ENCODE data around the gene LHB. TPM values are rescaled to one million over a fixed set of nuclear protein-coding genes. Genes with fewer than 3 reads are reported as not detected.

The LHB gene
- total and polyA plus RNA-seq, 2 donors (not counting 1 experiment from before 2014, with no cell fraction given) = 1.1 to 4.7 TPM

DNA sequence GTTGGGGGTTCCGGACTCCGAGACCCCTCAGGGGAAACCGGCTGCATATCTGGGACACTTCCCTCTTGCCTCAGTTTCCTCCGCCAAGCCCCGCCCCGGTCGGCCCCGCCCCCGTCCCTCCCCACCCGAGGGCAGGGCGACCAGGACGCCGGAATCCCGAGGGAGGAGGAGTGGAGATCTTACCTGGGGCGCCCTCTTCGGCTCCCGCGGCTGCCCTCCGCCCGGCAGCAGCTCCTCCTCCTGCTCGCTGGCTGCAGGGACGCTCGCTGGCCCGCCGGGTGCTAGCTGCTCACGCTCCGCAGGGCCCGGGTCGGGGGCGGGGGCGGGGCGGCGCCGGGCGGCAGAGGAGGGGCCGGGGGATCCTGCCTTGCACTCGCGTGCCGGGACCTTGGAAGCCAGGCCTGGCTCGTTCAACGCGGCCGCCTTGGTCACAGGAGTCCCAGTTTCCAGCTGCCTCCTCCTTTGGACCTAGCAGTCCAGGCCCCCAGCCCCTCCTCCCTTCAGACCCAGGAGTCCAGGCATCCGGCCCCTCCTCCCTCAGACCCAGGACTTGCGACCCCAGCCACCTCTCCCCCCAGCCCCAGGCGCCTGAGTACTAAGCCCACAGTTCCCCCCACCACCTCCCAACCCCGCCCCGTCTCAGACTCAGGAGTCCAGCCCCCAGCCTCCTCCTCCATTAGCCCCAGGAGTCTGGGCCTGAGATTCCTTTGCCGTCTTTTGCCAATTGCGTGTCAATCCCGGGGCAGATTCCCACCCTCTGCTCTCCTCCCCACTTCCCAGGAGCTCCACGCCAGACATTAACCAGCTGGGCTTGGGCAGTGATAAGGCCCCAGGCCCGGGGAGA, 48.1 kb upstream of the LHB start, which contains the start of gene NTF4:
TSS of gene NTF4 (minus strand) at position 51 of the 844 bp plus-strand sequence. CDS start 2,821 bp downstream, outside the sequence.
- no peak for DNase-seq
- Histone ChIP-seq H3K4me1 (ENCODE audit: control insufficient read depth in 2 of 2, insufficient read depth in 2 of 2, low read length in 2 of 2) (peaks cover 0 to 5% of the 10 kb centered on the region in 2 donors), H4K20me1 (ENCODE audit: control insufficient read depth, insufficient read depth, low read length, poor library complexity, severe bottlenecking) (no peaks in the 10 kb centered on the region), H3K27me3 (replicated peaks in 1 of 4; ENCODE audit: control extremely low read depth in 1 of 4, control insufficient read depth in 3 of 4, insufficient read depth in 4 of 4, low read length in 3 of 4) (peaks cover 0 to 58% (median 23%) of the 10 kb centered on the region in 4 experiments), H3K9ac (ENCODE audit: low read length) (no peak within 1 kb of the TSS), H3K4me2 (replicated peaks; ENCODE audit: low read depth, low read length, poor library complexity, severe bottlenecking) (peak within 1 kb of the TSS; percentile 49), H3K79me2 (ENCODE audit: control insufficient read depth, insufficient read depth, low read length) (no peaks in the 10 kb centered on the region), H3K9me3 (ENCODE audit: control extremely low read depth in 1 of 3, control insufficient read depth in 2 of 3, insufficient read depth in 1 of 3, low read length in 2 of 3) (peaks cover 0 to 10% (median 0%) of the 10 kb centered on the region in 3 donors), H3K36me3 (replicated peaks in 1 of 2; ENCODE audit: control extremely low read depth in 1 of 2, control insufficient read depth in 1 of 2, extremely low read depth in 1 of 2, insufficient read depth in 2 of 2, low read length in 1 of 2) (no peaks in the 10 kb centered on the region), H2AFZ (ENCODE audit: insufficient read depth, low read depth, low read length, poor library complexity, severe bottlenecking) (peak within 1 kb of the TSS; percentile 28), H3K27ac (ENCODE audit: low read length in 2 of 2) (no peak within 1 kb of the TSS), H3K4me3 (ENCODE audit: control extremely low read depth in 1 of 5, extremely low read depth in 1 of 5, insufficient read depth in 1 of 5, low read depth in 2 of 5, low read length in 4 of 5) (no peak within 1 kb of the TSS)
- peaks cover 4% of the 10 kb centered on the region for H3K4me1 Mint-ChIP-seq
- H3K9me3 Mint-ChIP-seq (ENCODE audit: insufficient read depth) = peaks cover 1% of the 10 kb centered on the region
- intact Hi-C loops (cut with micrococcal nuclease) = no loop called here
- TF ChIP-seq CTCF (IDR thresholded peaks at IDR 0.05) (no peak), EZH2 (IDR thresholded peaks at IDR 0.05; ENCODE audit: borderline replicate concordance, insufficient read depth, low read depth, low read length, poor library complexity, severe bottlenecking) (no peak)
- POLR2A ChIA-PET = no interaction called here
- CTCF ChIA-PET = no interaction called here
- H3K27me3 Mint-ChIP-seq = peaks cover 51% of the 10 kb centered on the region
- no peak for ATAC-seq (ENCODE audit: low read depth)
- no peak within 1 kb of the TSS for H3K27ac Mint-ChIP-seq
- no peak within 1 kb of the TSS for H3K4me3 Mint-ChIP-seq
- WGBS (ENCODE audit: insufficient coverage) = 8% methylated on average over 49 of the region's 53 CpGs

Data from B cell (primary cell).